Gastroesophageal sphincter (tissue), 4 donors: Measurements from ENCODE around the gene RANBP2. TPM values are rescaled to one million over a fixed set of nuclear protein-coding genes. Genes with fewer than 3 reads are reported as not detected.

Experiments used
- ATAC-seq: fragments of 150-250 bp; one replicate; pipeline ENCODE4 v1.9.1; 2016; ENCODE audit warnings: mild to moderate bottlenecking, moderate library complexity
- H3K27ac ChIP-seq, 4 donors: fragments of 200-600 bp; sonication (generic) in 3 of 4; 1 replicate in 3 of 4; 2 replicates in 1 of 4; pipeline ENCODE4 v1.5.1; 2016 to 2019
- H3K27me3 ChIP-seq: fragments of 200-600 bp; sonication (generic); one replicate; pipeline ENCODE4 v1.5.1; 2019
- H3K36me3 ChIP-seq, 2 donors: fragments of 200-600 bp; sonication (generic); one replicate each; pipeline ENCODE4 v1.5.1; 2019; ENCODE audit warnings: control low read depth in 1 of 2
- H3K4me1 ChIP-seq, 3 donors: fragments of 200-600 bp; sonication (generic); 1 replicate in 2 of 3; 2 replicates in 1 of 3; pipeline ENCODE4 v1.5.1; 2016 to 2019; ENCODE audit warnings: control low read depth in 2 of 3
- H3K4me3 ChIP-seq, 2 donors: fragments of 200-600 bp; sonication (generic); one replicate each; pipeline ENCODE4 v1.5.1; 2019; ENCODE audit warnings: mild to moderate bottlenecking in 1 of 2, moderate library complexity in 1 of 2
- H3K9me3 ChIP-seq, 3 donors: fragments of 200-600 bp; sonication (generic); one replicate each; pipeline ENCODE4 v1.5.1; 2017 to 2019; ENCODE audit warnings: control low read depth in 2 of 3
- CTCF ChIP-seq, 4 experiments: fragments of 200-600 bp in 2 of 4; fragments of 450-650 bp in 2 of 4; sonication (generic) in 1 of 4; IDR thresholded peaks; one replicate each; pipeline ENCODE4 v1.5.1; 2017 to 2019; ENCODE audit warnings: antibody characterized with exemption in 4 of 4, mild to moderate bottlenecking in 2 of 4, moderate library complexity in 2 of 4
- EP300 ChIP-seq: sonication (generic); formaldehyde crosslinking; IDR thresholded peaks from one replicate; pipeline ENCODE4 v1.6.1; 2017; ENCODE audit warnings: antibody characterized with exemption, mild to moderate bottlenecking
- POLR2A ChIP-seq, 2 donors: fragments of 450-650 bp; IDR thresholded peaks; one replicate each; pipeline ENCODE4 v1.6.1; 2017; ENCODE audit warnings: antibody characterized with exemption in 2 of 2, mild to moderate bottlenecking in 2 of 2, moderate library complexity in 1 of 2
- POLR2AphosphoS5 ChIP-seq: sonication (generic); formaldehyde crosslinking; IDR thresholded peaks from one replicate; pipeline ENCODE4 v1.6.1; 2017; ENCODE audit warnings: antibody characterized with exemption
- WGBS, 2 donors: methylation state at CpG; one replicate each; pipeline ENCODE4 v1.1.5; 2018; ENCODE audit warnings: low coverage in 1 of 2; 5-methylcytosine and 5-hydroxymethylcytosine counted together
- total RNA-seq, 4 donors: library from RNA; depleted of rRNA; stranded (reverse); fragments of >200 nt; gene quantifications; one replicate each; pipeline ENCODE4 v1.1.0, GENCODE V29; 2016

The RANBP2 gene
- total RNA-seq, 4 donors from 2014 or later, result 71.0 to 115 (median 83.0) TPM

GRCh38 chr2:108805782-108806181 is 86.5 kb downstream of the RANBP2 start:
- ATAC-seq, result no peak
- Histone ChIP-seq H3K9me3 (peaks cover 0 to 7% (median 0%) of the 10 kb centered on the region in 3 donors), H3K27me3 (no peaks in the 10 kb centered on the region), H3K27ac (no peak overlapping the region), H3K36me3 (peaks cover 0 to 14% of the 10 kb centered on the region in 2 donors), H3K4me1 (no peaks in the 10 kb centered on the region), H3K4me3 (no peak overlapping the region)
- TF ChIP-seq EP300, result no peak
- TF ChIP-seq POLR2A (IDR thresholded peaks at IDR 0.05), result no peak
- no peak for TF ChIP-seq CTCF (IDR thresholded peaks at IDR 0.05)
- no peak for TF ChIP-seq POLR2AphosphoS5
- 45 to 78% methylated on average over 1 of the region's 1 CpG for WGBS, 2 donors

- Histone ChIP-seq H3K27ac (no peak overlapping the region), H3K36me3 (peaks cover 0 to 14% of the 10 kb centered on the region in 2 donors), H3K4me3 (no peak overlapping the region), H3K9me3 (peaks cover 0 to 7% (median 0%) of the 10 kb centered on the region in 3 donors), H3K4me1 (no peaks in the 10 kb centered on the region), H3K27me3 (no peaks in the 10 kb centered on the region)
- WGBS, 2 donors, result 81 to 89% methylated on average over 6 of the region's 6 CpGs
- TF ChIP-seq POLR2A (IDR thresholded peaks at IDR 0.05), result no peak
- no peak for TF ChIP-seq CTCF (IDR thresholded peaks at IDR 0.05)
- TF ChIP-seq EP300, result no peak
- TF ChIP-seq POLR2AphosphoS5, result no peak
- ATAC-seq, result no peak
Observed at GRCh38 chr2:108806371-108807113, 87.3 kb downstream of the RANBP2 start.

GRCh38 chr2:108809936-108810335 is 90.7 kb downstream of the RANBP2 start:
- Histone ChIP-seq H3K27me3 (no peaks in the 10 kb centered on the region), H3K36me3 (peaks cover 0 to 15% of the 10 kb centered on the region in 2 donors), H3K9me3 (peaks cover 0 to 7% (median 0%) of the 10 kb centered on the region in 3 donors), H3K27ac (no peak overlapping the region), H3K4me3 (no peak overlapping the region), H3K4me1 (no peaks in the 10 kb centered on the region)
- TF ChIP-seq CTCF (IDR thresholded peaks at IDR 0.05) (no peak), POLR2A (IDR thresholded peaks at IDR 0.05) (no peak), EP300 (no peak), POLR2AphosphoS5 (no peak)
- WGBS, 2 donors, result 100% methylated on average over 3 of the region's 3 CpGs; no CpG with 5 or more reads in 1 of the 2 donors
- no peak for ATAC-seq

- 96% methylated on average over 4 of the region's 4 CpGs; no CpG with 5 or more reads in 1 of the 2 donors for WGBS, 2 donors
- TF ChIP-seq POLR2A (IDR thresholded peaks at IDR 0.05) (no peak), CTCF (IDR thresholded peaks at IDR 0.05) (no peak), POLR2AphosphoS5 (no peak), EP300 (no peak)
- ATAC-seq, result no peak
- peaks cover 0 to 20% of the 10 kb centered on the region in 2 donors for H3K36me3 ChIP-seq
- H3K9me3 ChIP-seq, result peaks cover 0 to 7% (median 0%) of the 10 kb centered on the region in 3 donors
- H3K27me3 ChIP-seq, result no peaks in the 10 kb centered on the region
- no peak overlapping the region for H3K4me3 ChIP-seq
- H3K4me1 ChIP-seq, result no peaks in the 10 kb centered on the region
- H3K27ac ChIP-seq, result no peak overlapping the region
Observed at GRCh38 chr2:108810993-108811957, 92.0 kb downstream of the RANBP2 start.
